Activated T-cell treated with anti-CD3 and anti-CD28 coated beads, Interleukin-2, amount 50 U/mL, for 72 hours (primary cell): ENCODE measurements around the gene HECTD4. TPM values are rescaled to one million over a fixed set of nuclear protein-coding genes. Genes with fewer than 3 reads are reported as not detected.
"Not testable (repeated sequence)": the region's sequence is repeated elsewhere in the genome, so short reads cannot be mapped to it uniquely, and the experiment has no call there.

ENCODE experiments used
- ATAC-seq, 2 donors: fragments of 150-1000 bp; cut with Tn5 transposase; replicated peaks in 1 of 2; 2 replicates each; pipeline ENCODE4 v1.10.0; 2021; ENCODE audit warnings: moderate library complexity in 2 of 2, mild to moderate bottlenecking in 1 of 2
- DNase-seq, 2 donors: peaks; one replicate each; pipeline ENCODE4 v3.0.0; 2021 to 2022; ENCODE audit warnings: mixed read lengths in 1 of 2
- H3K27ac Mint-ChIP-seq: one replicate; pipeline ENCODE4 v1.8.0; 2022; ENCODE audit warnings: mild to moderate bottlenecking, moderate library complexity, mixed read lengths
- H3K27me3 Mint-ChIP-seq: one replicate; pipeline ENCODE4 v1.8.0; 2022; ENCODE audit warnings: low read depth, mixed read lengths
- H3K36me3 Mint-ChIP-seq, 2 donors: one replicate each; pipeline ENCODE4 v1.8.0; 2022; ENCODE audit warnings: mixed read lengths in 2 of 2, mild to moderate bottlenecking in 1 of 2; ENCODE audit not compliant: insufficient read depth in 2 of 2
- H3K4me1 Mint-ChIP-seq: one replicate; pipeline ENCODE4 v1.8.0; 2022; ENCODE audit warnings: low read depth, mixed read lengths
- H3K4me3 Mint-ChIP-seq, 2 donors: one replicate each; pipeline ENCODE4 v1.8.0; 2022; ENCODE audit warnings: mild to moderate bottlenecking in 2 of 2, mixed read lengths in 2 of 2, moderate library complexity in 2 of 2
- H3K9me3 Mint-ChIP-seq, 2 donors: one replicate each; pipeline ENCODE4 v1.8.0; 2022; ENCODE audit warnings: mixed read lengths in 2 of 2
- total RNA-seq, 2 donors: library from RNA; stranded (reverse); gene quantifications; one replicate each; pipeline ENCODE4 v1.2.3, GENCODE V29; 2022

The HECTD4 gene
- total RNA-seq, 2 donors from 2014 or later, result 39.6 to 43.3 TPM

- no peak for ATAC-seq
- Mint-ChIP-seq H3K4me1 (peaks cover 18% of the 10 kb centered on the region), H3K27ac (no peak overlapping the region), H3K4me3 (no peak overlapping the region), H3K27me3 (no peaks in the 10 kb centered on the region), H3K9me3 (no peaks in the 10 kb centered on the region), H3K36me3 (peaks cover 0 to under 1% of the 10 kb centered on the region in 2 donors)
- no peak for DNase-seq
Measured at GRCh38 chr12:112121780-112122565, 260.3 kb downstream of the HECTD4 start.

GRCh38 chr12:112117685-112118084 is 264.5 kb downstream of the HECTD4 start:
- Mint-ChIP-seq H3K36me3 (no peaks in the 10 kb centered on the region), H3K9me3 (no peaks in the 10 kb centered on the region), H3K27ac (no peak overlapping the region), H3K4me3 (no peak overlapping the region), H3K27me3 (no peaks in the 10 kb centered on the region), H3K4me1 (peaks cover 15% of the 10 kb centered on the region)
- no peak for ATAC-seq
- no peak for DNase-seq

GRCh38 chr12:112116232-112117060 is 265.8 kb downstream of the HECTD4 start:
- ATAC-seq, result peak; percentile 61 to 66
- Mint-ChIP-seq H3K4me3 (peak overlapping the region; percentile 3 to 35), H3K36me3 (no peaks in the 10 kb centered on the region), H3K27ac (peak overlapping the region; percentile 2), H3K9me3 (no peaks in the 10 kb centered on the region), H3K4me1 (peaks cover 24% of the 10 kb centered on the region), H3K27me3 (no peaks in the 10 kb centered on the region)
- no peak for DNase-seq

GRCh38 chr12:112115259-112116045 is 266.8 kb downstream of the HECTD4 start:
- H3K4me1 Mint-ChIP-seq, result peaks cover 31% of the 10 kb centered on the region
- H3K9me3 Mint-ChIP-seq, result no peaks in the 10 kb centered on the region
- ATAC-seq (no peak), DNase-seq (no peak)
- H3K27ac Mint-ChIP-seq, result no peak overlapping the region
- H3K4me3 Mint-ChIP-seq, result no peak overlapping the region
- no peaks in the 10 kb centered on the region for H3K27me3 Mint-ChIP-seq
- no peaks in the 10 kb centered on the region for H3K36me3 Mint-ChIP-seq

GRCh38 chr12:112112409-112113133 is 269.7 kb downstream of the HECTD4 start:
- DNase-seq (no peak), ATAC-seq (no peak)
- H3K27ac Mint-ChIP-seq, result no peak overlapping the region
- no peaks in the 10 kb centered on the region for H3K9me3 Mint-ChIP-seq
- H3K4me3 Mint-ChIP-seq, result peak overlapping the region in 1 of 2 donors; percentile 2
- peaks cover 0 to 2% of the 10 kb centered on the region in 2 donors for H3K36me3 Mint-ChIP-seq
- H3K27me3 Mint-ChIP-seq, result no peaks in the 10 kb centered on the region
- peaks cover 46% of the 10 kb centered on the region for H3K4me1 Mint-ChIP-seq

- Mint-ChIP-seq H3K4me3 (no peak overlapping the region), H3K4me1 (peaks cover 49% of the 10 kb centered on the region), H3K27me3 (no peaks in the 10 kb centered on the region), H3K9me3 (no peaks in the 10 kb centered on the region), H3K36me3 (peaks cover 0 to 2% of the 10 kb centered on the region in 2 donors), H3K27ac (no peak overlapping the region)
- DNase-seq (no peak), ATAC-seq (no peak)
Measured at GRCh38 chr12:112111931-112112330, 270.3 kb downstream of the HECTD4 start.

GRCh38 chr12:112110787-112111662 is 271.2 kb downstream of the HECTD4 start:
- not testable (repeated sequence) for H3K4me3 Mint-ChIP-seq, H3K36me3 Mint-ChIP-seq, H3K9me3 Mint-ChIP-seq, ATAC-seq, H3K27ac Mint-ChIP-seq, DNase-seq, H3K27me3 Mint-ChIP-seq
- H3K4me1 Mint-ChIP-seq, result peaks cover 51% of the 10 kb centered on the region

Other genes with a start within 250 kb of the HECTD4 start
- gene RPL6, start 27.2 kb upstream of the HECTD4 start, total RNA-seq, result 1,000 to 10,000 TPM; 1,335 to 1,400 TPM
- 10 to 100 TPM; 92.4 to 93.7 TPM for gene PTPN11, start 36.5 kb upstream of the HECTD4 start, total RNA-seq